B cell (primary cell): Measurements from ENCODE around the gene NOC4L. TPM values are rescaled to one million over a fixed set of nuclear protein-coding genes. Genes with fewer than 3 reads are reported as not detected.

Source experiments
- ATAC-seq: fragments of 200-7000 bp; cut with Tn5 transposase; one replicate; pipeline ENCODE4 v1.10.0; 2021; ENCODE audit warnings: low read depth, mild to moderate bottlenecking, moderate number of reproducible peaks, moderate library complexity
- CTCF ChIA-PET: fragments of 350-600 bp; sonication (Branson Sonifier 250); formaldehyde crosslinking; loops from one replicate; lab custom pipeline; 2021; ENCODE audit warnings: antibody characterized with exemption, inconsistent platforms; lab: Charles Lee
- POLR2A ChIA-PET: fragments of 350-600 bp; sonication (Branson Sonifier 250); formaldehyde crosslinking; loops from one replicate; lab custom pipeline; 2021; ENCODE audit warnings: antibody characterized with exemption; lab: Charles Lee
- DNase-seq: peaks from one replicate; pipeline ENCODE4 v3.0.0; 2013
- H2AFZ ChIP-seq: 2 replicates; pipeline ENCODE4 v1.6.1; 2012; ENCODE audit warnings: mild to moderate bottlenecking, low read depth, low read length; ENCODE audit not compliant: insufficient read depth, poor library complexity, severe bottlenecking
- H3K27ac ChIP-seq, 2 donors: 1 replicate in 1 of 2; 2 replicates in 1 of 2; pipeline ENCODE4 v1.5.1; 2012 to 2013; ENCODE audit warnings: low read length in 2 of 2, mild to moderate bottlenecking in 2 of 2, moderate library complexity in 1 of 2
- H3K27me3 ChIP-seq, 4 experiments: fragments of 200-600 bp in 1 of 4; sonication (generic) in 1 of 4; replicated peaks in 1 of 4; 1 replicate in 2 of 4; 2 replicates in 2 of 4; pipeline versions ENCODE4 v1.6.1 to v1.7.0; 2013 to 2016; ENCODE audit warnings: low read length in 3 of 4, mild to moderate bottlenecking in 2 of 4, mixed read lengths in 1 of 4, moderate library complexity in 1 of 4; ENCODE audit not compliant: insufficient read depth in 4 of 4, control insufficient read depth in 3 of 4; ENCODE audit errors: control extremely low read depth in 1 of 4
- H3K36me3 ChIP-seq, 2 experiments: replicated peaks in 1 of 2; 1 replicate in 1 of 2; 2 replicates in 1 of 2; pipeline versions ENCODE4 v1.6.1 to v1.7.1; 2013; ENCODE audit warnings: low read length in 1 of 2; ENCODE audit not compliant: insufficient read depth in 2 of 2, control insufficient read depth in 1 of 2; ENCODE audit errors: control extremely low read depth in 1 of 2, extremely low read depth in 1 of 2
- H3K4me1 ChIP-seq, 2 donors: fragments of 200-600 bp in 1 of 2; sonication (generic) in 1 of 2; 1 replicate in 1 of 2; 2 replicates in 1 of 2; pipeline versions ENCODE4 v1.5.1 to v1.6.1; 2013 to 2017; ENCODE audit warnings: low read length in 2 of 2; ENCODE audit not compliant: control insufficient read depth in 2 of 2, insufficient read depth in 2 of 2
- H3K4me2 ChIP-seq: replicated peaks from 2 replicates; pipeline ENCODE3; 2012; ENCODE audit warnings: mild to moderate bottlenecking, low read depth, low read length; ENCODE audit not compliant: poor library complexity, severe bottlenecking
- H3K4me3 ChIP-seq, 5 experiments: fragments of 200-600 bp in 1 of 5; sonication (generic) in 1 of 5; 1 replicate in 3 of 5; 2 replicates in 2 of 5; pipeline versions ENCODE4 v1.5.1 to v1.7.0; 2011 to 2016; ENCODE audit warnings: low read length in 4 of 5, mild to moderate bottlenecking in 4 of 5, low read depth in 2 of 5, control low read depth in 1 of 5, moderate library complexity in 1 of 5; ENCODE audit not compliant: insufficient read depth in 1 of 5; ENCODE audit errors: control extremely low read depth in 1 of 5, extremely low read depth in 1 of 5
- H3K79me2 ChIP-seq: fragments of 200-600 bp; sonication (generic); one replicate; pipeline ENCODE4 v1.6.0; 2016; ENCODE audit warnings: low read length; ENCODE audit not compliant: control insufficient read depth, insufficient read depth
- H3K9ac ChIP-seq: fragments of 200-600 bp; sonication (generic); 2 replicates; pipeline ENCODE4 v1.6.1; 2017; ENCODE audit warnings: mild to moderate bottlenecking, low read length, moderate library complexity
- H3K9me3 ChIP-seq, 3 donors: one replicate each; pipeline versions ENCODE4 v1.6.1 to v1.7.1; 2013; ENCODE audit warnings: low read length in 2 of 3; ENCODE audit not compliant: control insufficient read depth in 2 of 3, insufficient read depth in 1 of 3; ENCODE audit errors: control extremely low read depth in 1 of 3
- H4K20me1 ChIP-seq: 2 replicates; pipeline ENCODE4 v1.6.0; 2012; ENCODE audit warnings: mild to moderate bottlenecking, low read length; ENCODE audit not compliant: insufficient read depth, control insufficient read depth, poor library complexity, severe bottlenecking
- H3K27ac Mint-ChIP-seq: one replicate; pipeline ENCODE4 v1.8.0; 2021; ENCODE audit warnings: mixed read lengths
- H3K27me3 Mint-ChIP-seq: one replicate; pipeline ENCODE4 v1.8.0; 2021; ENCODE audit warnings: mixed read lengths
- H3K4me1 Mint-ChIP-seq: one replicate; pipeline ENCODE4 v1.8.0; 2021; ENCODE audit warnings: mixed read lengths
- H3K4me3 Mint-ChIP-seq: one replicate; pipeline ENCODE4 v1.8.0; 2021; ENCODE audit warnings: mixed read lengths
- H3K9me3 Mint-ChIP-seq: one replicate; pipeline ENCODE4 v1.8.0; 2022; ENCODE audit warnings: mixed read lengths; ENCODE audit not compliant: insufficient read depth
- EZH2 ChIP-seq: IDR thresholded peaks from 2 replicates; pipeline ENCODE4 v1.6.1; 2012; ENCODE audit warnings: borderline replicate concordance, low read depth, mild to moderate bottlenecking, moderate library complexity, low read length; ENCODE audit not compliant: insufficient read depth, poor library complexity, severe bottlenecking
- WGBS: methylation state at CpG from one replicate; pipeline ENCODE4 v1.1.5; 2013; ENCODE audit warnings: missing lambda C conversion rate; ENCODE audit not compliant: insufficient coverage; 5-methylcytosine and 5-hydroxymethylcytosine counted together
- intact Hi-C: fragments of 100-400 bp; cut with micrococcal nuclease; formaldehyde crosslinking; loops from one replicate; pipeline ENCODE4 v1.10.0; 2022
- polyA plus RNA-seq: library from polyadenylated mRNA; depleted of rRNA; stranded (reverse); fragments of >200 nt; gene quantifications from 2 replicates; pipeline ENCODE4 v1.2.3, GENCODE V29; 2012
- total RNA-seq, 2 donors: library from RNA; stranded (reverse); fragments of 120-200 nt in 1 of 2; gene quantifications; 1 replicate in 1 of 2; 2 replicates in 1 of 2; pipeline versions ENCODE4 v1.2.3 to v1.2.4, GENCODE V29; 2013 to 2022
- TF ChIP-seq, protein P1 (sequence below): fragments of 200-600 bp; IDR thresholded peaks from one replicate; pipeline ENCODE4 v1.8.0; 2022; ENCODE audit warnings: antibody characterized with exemption, mild to moderate bottlenecking

The NOC4L gene
- total and polyA plus RNA-seq, 2 donors (not counting 1 experiment from before 2014, with no cell fraction given) = 13.1 to 21.9 TPM

GRCh38 chr12:132197581-132198354, 53.5 kb downstream of the NOC4L start:
- no peak overlapping the region for H3K4me3 Mint-ChIP-seq
- Histone ChIP-seq H3K4me3 (no peak overlapping the region), H3K9ac (no peak overlapping the region), H4K20me1 (no peaks in the 10 kb centered on the region), H3K4me2 (no peak overlapping the region), H3K79me2 (no peaks in the 10 kb centered on the region), H3K9me3 (peaks cover 0 to 23% (median 11%) of the 10 kb centered on the region in 3 donors), H3K36me3 (no peaks in the 10 kb centered on the region), H3K4me1 (no peaks in the 10 kb centered on the region), H2AFZ (no peak overlapping the region), H3K27ac (no peak overlapping the region), H3K27me3 (peaks cover 0 to 21% (median 1%) of the 10 kb centered on the region in 4 experiments)
- H3K27ac Mint-ChIP-seq = no peak overlapping the region
- H3K27me3 Mint-ChIP-seq = peaks cover 10% of the 10 kb centered on the region
- no peaks in the 10 kb centered on the region for H3K4me1 Mint-ChIP-seq
- TF ChIP-seq, protein P1, sequence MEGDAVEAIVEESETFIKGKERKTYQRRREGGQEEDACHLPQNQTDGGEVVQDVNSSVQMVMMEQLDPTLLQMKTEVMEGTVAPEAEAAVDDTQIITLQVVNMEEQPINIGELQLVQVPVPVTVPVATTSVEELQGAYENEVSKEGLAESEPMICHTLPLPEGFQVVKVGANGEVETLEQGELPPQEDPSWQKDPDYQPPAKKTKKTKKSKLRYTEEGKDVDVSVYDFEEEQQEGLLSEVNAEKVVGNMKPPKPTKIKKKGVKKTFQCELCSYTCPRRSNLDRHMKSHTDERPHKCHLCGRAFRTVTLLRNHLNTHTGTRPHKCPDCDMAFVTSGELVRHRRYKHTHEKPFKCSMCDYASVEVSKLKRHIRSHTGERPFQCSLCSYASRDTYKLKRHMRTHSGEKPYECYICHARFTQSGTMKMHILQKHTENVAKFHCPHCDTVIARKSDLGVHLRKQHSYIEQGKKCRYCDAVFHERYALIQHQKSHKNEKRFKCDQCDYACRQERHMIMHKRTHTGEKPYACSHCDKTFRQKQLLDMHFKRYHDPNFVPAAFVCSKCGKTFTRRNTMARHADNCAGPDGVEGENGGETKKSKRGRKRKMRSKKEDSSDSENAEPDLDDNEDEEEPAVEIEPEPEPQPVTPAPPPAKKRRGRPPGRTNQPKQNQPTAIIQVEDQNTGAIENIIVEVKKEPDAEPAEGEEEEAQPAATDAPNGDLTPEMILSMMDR = no peak
- TF ChIP-seq EZH2 = no peak
- WGBS = 88% methylated on average over 43 of the region's 44 CpGs
- DNase-seq = no peak
- CTCF ChIA-PET = no interaction called here
- intact Hi-C loops = no loop called here
- H3K9me3 Mint-ChIP-seq = peaks cover 6% of the 10 kb centered on the region
- POLR2A ChIA-PET = no interaction called here
- ATAC-seq = no peak

DNA sequence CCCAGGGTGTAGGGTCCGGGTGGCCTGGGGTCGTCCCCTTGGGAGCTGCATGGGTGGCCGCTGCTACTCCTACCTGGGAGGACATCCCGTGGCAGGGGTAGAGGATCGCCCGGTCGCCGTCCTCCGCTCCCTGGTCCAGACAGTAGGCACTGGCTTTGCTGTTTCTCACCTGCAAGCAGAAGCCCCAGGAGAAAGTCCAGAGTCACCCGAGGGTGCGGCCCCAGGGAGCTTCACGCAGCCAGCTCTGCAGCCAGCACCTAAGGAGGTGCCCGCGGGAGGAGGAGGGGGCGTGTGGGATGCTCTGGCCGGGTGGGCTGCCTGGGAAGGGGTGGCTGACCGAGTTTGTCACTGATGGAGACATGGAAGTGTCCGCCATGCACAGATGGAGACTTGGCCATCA, 54.8 kb downstream of the NOC4L start:
- Histone ChIP-seq H3K4me3 (no peak overlapping the region), H3K9me3 (peaks cover 0 to 10% (median 4%) of the 10 kb centered on the region in 3 donors), H3K36me3 (no peaks in the 10 kb centered on the region), H3K27ac (no peak overlapping the region), H3K9ac (no peak overlapping the region), H3K4me1 (no peaks in the 10 kb centered on the region), H3K4me2 (no peak overlapping the region), H3K27me3 (peaks cover 0 to 26% (median 0%) of the 10 kb centered on the region in 4 experiments), H3K79me2 (no peaks in the 10 kb centered on the region), H2AFZ (no peak overlapping the region), H4K20me1 (no peaks in the 10 kb centered on the region)
- TF ChIP-seq, protein P1 = no peak
- no peak for TF ChIP-seq EZH2
- H3K27ac Mint-ChIP-seq = no peak overlapping the region
- POLR2A ChIA-PET = no interaction called here
- H3K4me1 Mint-ChIP-seq = no peaks in the 10 kb centered on the region
- ATAC-seq = no peak
- H3K27me3 Mint-ChIP-seq = peaks cover 13% of the 10 kb centered on the region
- peaks cover 2% of the 10 kb centered on the region for H3K9me3 Mint-ChIP-seq
- no peak for DNase-seq
- CTCF ChIA-PET = no interaction called here
- intact Hi-C loops = no loop called here
- WGBS = 85% methylated on average over 18 of the region's 18 CpGs
- H3K4me3 Mint-ChIP-seq = no peak overlapping the region
